GM13977 (cell line): ENCODE measurements around the gene COL9A1.

ENCODE experiments used
- DNase-seq: peaks from one replicate; pipeline ENCODE4 v3.0.0; 2012; ENCODE audit warnings: low spot score
- in situ Hi-C: fragments of 300-500 bp; cut with MboI; formaldehyde crosslinking; loops from one replicate; pipeline ENCODE4 v1.12.0; 2022; ENCODE audit warnings: low sequenced_read_pairs, low pct_unique_long_range_greater_than_20kb, mixed read lengths, inconsistent platforms; ENCODE audit not compliant: unreplicated experiment
- TF ChIP-seq, protein P1 (sequence below): IDR thresholded peaks from 2 replicates; pipeline ENCODE4 v1.5.1; 2012; ENCODE audit warnings: mild to moderate bottlenecking, control low read depth; ENCODE audit not compliant: insufficient read depth; ENCODE audit errors: extremely low read depth, missing control alignments

The COL9A1 gene

DNA sequence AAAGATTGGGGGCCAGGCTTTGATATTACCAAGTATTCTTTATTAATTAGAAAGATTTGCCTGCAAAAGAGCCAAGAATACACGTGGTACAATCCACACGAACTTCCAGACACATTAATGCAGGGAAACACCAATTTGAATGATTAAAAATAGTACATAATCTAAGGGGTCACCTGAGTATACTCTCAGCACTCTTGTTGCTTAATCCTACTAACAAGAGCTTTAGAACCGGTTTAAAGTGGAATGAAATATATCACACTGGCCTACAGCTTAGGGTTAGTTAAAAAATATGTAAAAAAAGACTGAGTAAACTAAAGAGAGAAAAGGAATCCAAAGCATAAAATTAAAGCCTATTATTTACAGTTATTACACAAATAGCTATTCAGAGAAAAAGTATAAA lies 49.0 kb downstream of the COL9A1 start:
- TF ChIP-seq, protein P1, sequence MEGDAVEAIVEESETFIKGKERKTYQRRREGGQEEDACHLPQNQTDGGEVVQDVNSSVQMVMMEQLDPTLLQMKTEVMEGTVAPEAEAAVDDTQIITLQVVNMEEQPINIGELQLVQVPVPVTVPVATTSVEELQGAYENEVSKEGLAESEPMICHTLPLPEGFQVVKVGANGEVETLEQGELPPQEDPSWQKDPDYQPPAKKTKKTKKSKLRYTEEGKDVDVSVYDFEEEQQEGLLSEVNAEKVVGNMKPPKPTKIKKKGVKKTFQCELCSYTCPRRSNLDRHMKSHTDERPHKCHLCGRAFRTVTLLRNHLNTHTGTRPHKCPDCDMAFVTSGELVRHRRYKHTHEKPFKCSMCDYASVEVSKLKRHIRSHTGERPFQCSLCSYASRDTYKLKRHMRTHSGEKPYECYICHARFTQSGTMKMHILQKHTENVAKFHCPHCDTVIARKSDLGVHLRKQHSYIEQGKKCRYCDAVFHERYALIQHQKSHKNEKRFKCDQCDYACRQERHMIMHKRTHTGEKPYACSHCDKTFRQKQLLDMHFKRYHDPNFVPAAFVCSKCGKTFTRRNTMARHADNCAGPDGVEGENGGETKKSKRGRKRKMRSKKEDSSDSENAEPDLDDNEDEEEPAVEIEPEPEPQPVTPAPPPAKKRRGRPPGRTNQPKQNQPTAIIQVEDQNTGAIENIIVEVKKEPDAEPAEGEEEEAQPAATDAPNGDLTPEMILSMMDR, result no peak
- in situ Hi-C loops, result no loop called here
- no peak for DNase-seq

DNA sequence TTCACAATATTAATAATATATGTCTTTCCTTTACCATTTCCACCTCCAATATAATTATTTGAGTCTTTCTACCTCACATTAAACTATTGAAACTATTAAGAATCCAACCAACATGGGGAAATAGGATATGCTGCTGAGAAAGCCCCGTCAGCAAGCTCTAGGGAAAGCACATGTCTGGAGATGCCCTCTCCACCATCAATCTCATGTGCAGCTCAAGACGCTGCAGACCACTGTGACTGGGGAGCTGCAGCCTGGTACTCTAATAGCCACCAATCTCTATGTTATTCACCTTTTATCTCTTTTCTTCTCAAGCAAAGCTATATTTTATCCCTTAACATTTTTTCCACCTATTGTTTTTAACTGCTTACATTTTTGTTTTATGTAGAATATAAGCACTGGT lies 50.3 kb downstream of the COL9A1 start:
- DNase-seq, result no peak
- in situ Hi-C loops, result no loop called here
- TF ChIP-seq, protein P1, result no peak

DNA sequence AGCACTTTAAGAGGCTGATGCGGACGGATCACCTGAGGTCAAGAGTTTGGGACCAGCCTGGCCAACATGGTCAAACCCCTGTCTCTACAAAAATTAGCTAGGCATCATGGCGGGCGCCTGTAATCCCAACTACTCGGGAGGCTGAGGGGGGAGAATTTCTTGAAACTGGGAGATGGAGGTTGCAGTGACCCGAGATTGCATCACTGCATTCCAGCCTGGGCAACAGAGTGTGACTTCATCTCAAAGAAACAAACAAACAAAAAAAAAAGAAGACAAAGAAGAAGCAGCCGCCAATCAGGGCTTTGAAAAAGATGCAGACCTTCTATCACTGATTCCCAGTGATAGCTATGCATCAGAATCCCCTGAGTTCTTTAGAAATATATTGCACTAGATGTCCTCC lies 56.8 kb downstream of the COL9A1 start:
- TF ChIP-seq, protein P1, result no peak
- in situ Hi-C loops, result no loop called here
- DNase-seq, result no peak

DNA sequence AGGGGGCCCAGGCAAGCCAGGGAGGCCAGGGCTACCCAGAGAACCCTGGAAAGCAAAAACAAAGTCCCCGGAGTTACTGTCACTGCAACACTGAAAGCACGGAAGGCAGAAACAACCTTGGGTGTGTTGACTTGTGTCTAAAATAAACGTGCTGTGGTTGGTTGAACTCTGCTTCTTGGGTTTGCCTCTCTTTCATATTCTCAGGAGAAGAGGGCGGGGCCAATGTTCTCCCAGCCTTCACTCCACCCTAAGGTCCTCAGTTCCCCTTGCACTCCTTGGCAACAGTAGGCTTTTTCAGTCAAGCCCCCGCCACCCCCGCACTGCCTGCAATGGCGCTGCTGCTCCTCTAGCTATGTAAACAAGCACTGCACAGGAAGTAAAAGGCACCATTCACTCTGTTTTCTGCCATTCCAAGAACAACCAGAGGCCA lies 60.9 kb downstream of the COL9A1 start:
- TF ChIP-seq, protein P1, result no peak
- in situ Hi-C loops, result no loop called here
- no peak for DNase-seq

DNA sequence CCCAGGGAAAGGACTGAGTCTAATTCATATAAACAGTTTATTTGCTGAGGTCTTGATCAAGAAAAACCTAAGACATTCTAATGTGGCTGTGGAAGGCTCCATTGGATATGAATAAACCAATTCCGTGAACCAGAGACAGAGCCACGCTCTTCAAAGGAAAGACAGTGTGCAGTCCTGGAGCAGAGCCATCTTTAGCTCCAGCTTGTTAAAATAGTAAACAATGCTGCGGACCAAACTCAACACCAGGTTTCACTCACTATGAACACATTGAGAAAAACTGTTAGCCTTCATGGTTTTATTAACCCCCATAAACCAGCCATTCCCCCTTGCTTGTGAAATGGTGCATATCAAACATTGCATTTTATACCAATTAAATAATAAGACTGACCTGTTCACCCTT lies 61.9 kb downstream of the COL9A1 start:
- in situ Hi-C loops, result no loop called here
- TF ChIP-seq, protein P1, result no peak
- DNase-seq, result no peak

DNA sequence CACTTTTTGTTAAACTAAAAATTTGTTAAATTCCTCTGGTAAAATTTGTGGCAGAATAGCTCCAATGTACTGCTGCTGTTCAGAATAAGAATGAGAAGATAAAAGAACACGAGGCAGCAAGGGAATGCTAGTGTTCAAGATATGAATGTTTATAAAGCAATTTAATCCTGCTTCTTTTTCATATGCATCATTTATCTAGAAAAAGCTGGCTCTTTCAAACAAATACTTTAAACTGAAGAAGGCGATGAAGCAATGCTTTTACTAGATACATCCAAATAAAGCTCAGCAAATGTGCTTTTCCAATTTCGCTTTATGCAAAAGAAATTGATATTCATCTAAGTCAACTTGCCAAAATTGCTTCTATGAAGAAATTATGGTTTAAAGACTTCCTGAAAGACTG lies 66.5 kb downstream of the COL9A1 start:
- in situ Hi-C loops, result no loop called here
- TF ChIP-seq, protein P1, result no peak

More for the DNA sequence above, 66.5 kb downstream of the COL9A1 start:
- DNase-seq, result no peak
